HG02973 (cell line): ENCODE data around the gene DHX35.

Experiments
- ATAC-seq: cut with Tn5 transposase; IDR thresholded peaks from one replicate; pipeline ENCODE4 v1.9.1; 2021; ENCODE audit warnings: moderate library complexity; ENCODE audit not compliant: unreplicated experiment

Gene DHX35

DNA sequence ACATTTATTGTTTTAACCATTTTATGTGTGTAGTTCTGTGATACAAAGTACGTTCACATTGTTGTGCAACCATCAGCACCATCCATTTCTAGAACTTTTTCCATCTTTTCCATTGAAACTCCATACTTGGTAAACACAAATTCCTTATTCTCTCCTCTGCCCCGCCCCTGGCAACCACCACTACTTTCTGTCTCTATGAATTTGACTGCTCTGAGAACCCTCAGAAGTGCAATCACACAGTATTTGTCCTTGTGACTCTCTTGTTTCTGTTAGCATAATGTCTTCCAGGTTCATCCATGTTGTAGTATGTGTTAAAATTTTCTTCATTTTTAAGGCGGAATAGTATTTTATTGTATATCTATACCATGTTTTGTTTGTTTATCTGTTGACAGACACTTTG is 56.9 kb downstream of the DHX35 start:
- ATAC-seq, result no peak

DNA sequence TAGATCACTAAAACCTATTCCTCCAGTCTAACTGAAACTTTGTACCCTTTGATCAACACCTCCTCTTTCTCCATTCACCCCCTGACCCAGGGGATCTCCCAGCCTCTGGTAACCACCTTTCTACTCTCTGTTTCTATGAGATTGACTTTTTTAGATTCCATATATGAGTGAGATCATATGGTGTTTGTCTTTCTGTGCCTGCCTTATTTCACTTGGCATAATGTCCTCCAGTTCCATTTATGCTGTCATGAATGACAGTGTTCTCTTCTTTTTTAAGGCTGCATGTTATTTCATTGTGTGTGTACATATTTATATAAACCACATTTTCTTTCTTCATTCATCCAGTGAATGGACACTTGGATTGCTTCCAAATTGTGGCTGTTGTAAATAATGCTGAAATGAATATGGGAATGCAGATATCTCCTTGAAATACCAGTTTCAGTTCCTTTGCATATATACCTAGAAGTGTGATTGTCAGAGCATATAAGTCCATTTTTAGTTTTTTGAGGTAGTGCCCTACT is 57.7 kb downstream of the DHX35 start:
- ATAC-seq, result peak; percentile 79

DNA sequence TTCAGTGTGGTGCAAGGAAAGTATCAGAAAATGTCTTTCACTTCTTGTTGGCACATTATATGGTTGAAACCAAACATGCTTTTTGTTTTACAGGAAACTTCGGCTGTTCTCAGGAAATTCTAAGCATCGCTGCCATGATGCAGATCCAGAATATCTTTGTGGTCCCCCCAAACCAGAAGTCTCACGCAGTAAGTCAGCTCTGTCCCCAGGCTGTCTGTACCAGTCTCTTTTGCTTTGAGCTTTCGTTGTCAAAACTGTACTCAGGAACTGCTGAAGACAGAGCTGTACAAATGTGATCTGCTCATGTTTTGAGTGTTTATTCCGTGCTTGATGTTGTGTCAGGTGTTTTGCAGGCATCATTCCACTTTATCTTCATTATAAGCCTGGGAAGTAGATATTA is 59.6 kb downstream of the DHX35 start:
- no peak for ATAC-seq

DNA sequence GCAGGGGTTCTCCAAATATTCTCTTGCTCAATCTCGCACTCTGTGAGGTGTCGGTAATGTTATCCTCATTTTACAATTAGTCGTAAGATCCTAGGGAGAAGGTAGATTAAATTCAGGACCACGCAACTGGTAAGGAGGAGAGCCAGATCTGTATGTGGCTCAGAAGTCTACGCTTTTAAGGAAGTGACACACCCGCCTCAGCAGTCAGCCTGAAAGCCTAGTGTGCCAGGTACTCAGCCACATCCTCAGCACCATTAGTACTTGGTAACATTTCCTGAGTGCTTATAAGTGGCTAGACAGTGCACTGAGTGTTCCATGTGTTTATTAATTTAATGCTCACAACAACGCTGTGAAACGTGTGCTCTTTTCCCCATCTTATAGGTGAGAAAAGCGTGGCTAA is 63.7 kb downstream of the DHX35 start:
- ATAC-seq, result no peak

DNA sequence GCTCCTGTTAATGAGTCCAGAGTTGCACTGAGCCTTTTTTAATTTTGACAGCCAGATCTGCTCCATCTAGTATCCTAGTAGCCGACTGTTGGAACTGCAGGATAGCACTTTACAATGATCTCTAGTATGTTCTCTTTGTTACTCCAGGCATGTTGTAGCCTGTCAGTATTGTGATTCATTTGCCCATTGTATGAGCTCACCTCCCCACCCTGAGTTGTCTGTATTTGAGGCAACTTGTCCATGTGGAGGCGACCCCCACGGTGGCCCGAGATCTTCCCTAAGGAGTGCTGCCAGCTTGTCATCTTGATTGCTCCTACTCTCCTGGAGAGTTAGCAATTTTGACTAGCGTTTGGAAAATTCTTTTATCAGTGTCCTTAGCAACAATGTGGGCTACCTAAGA is 67.2 kb downstream of the DHX35 start:
- ATAC-seq, result no peak

DNA sequence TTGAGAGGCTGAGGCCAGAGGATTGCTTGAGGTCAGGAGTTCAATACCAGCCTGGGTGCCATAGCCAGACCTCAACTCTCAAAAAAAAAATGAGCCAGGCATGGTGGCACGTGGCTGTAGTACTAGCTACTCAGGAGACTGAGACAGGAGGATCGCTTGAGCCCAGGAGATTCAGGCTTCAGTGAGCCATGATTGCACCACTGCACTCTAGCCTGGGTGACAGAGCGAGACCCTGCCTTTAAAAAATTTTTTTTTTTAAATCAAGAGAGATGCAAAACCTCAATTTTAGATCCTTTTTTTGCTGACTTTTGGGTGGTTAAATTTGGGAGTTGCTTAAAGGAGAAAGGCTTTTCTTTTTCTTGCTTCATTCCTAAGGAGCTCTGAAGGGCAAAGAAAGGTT is 70.9 kb downstream of the DHX35 start:
- no peak for ATAC-seq

DNA sequence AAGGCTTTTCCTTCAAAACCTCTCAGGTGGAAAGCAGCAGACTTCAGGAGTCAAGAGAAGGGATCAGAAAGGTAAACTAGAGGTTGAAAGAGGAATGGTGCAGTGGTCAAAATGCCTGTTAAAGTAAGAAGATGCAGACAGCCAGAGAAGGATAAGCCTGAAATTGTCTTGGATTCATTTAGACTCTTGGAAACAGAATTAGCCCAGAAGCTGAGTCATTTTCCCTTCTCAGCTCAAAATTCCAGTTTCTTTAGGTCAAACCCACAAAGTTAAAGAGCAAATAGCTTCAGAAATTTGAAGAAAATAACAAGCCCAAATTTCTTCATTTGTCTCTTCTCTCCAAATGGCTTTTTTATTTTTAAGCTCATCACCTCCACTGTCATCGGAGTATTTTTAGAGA is 73.9 kb downstream of the DHX35 start:
- no peak for ATAC-seq

DNA sequence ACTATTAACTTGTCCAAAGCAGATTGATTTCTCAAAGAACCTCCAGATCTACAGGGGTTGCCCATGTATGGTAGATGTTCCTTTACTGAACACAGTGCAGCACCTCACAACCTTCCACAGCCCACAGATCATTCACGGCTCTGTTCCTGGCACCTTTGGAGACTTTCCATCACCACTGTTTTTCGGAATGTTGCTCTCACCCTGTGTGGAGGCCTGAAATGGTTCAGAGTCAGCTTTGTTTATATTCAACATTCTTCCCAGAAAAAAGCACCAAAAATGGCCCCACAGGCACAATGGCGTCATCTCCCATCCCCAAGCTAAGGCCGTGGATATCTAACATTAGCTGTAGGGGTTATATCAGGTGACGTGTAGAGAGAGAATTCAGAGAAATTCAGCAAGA is 74.7 kb downstream of the DHX35 start:
- no peak for ATAC-seq

DNA sequence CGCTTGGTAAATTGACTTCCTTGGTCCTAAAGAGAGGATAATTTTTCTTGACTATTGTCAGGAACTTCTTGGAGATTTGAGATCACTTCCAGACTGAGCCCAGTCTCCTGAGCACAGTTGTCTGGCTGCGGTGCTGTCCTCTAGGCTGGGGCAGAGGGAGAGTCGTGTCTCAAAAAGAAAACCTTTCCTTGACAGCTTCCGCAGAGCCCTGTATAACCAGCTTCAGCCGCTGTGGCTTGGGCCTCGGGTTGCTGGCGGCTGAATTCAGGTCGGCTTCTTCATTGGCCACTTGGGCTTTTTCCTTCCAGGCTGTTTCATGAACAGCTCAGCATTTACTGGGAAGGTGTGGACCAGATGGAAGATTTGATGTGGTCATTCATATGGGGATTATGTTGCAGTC is 75.9 kb downstream of the DHX35 start:
- ATAC-seq, result no peak

DNA sequence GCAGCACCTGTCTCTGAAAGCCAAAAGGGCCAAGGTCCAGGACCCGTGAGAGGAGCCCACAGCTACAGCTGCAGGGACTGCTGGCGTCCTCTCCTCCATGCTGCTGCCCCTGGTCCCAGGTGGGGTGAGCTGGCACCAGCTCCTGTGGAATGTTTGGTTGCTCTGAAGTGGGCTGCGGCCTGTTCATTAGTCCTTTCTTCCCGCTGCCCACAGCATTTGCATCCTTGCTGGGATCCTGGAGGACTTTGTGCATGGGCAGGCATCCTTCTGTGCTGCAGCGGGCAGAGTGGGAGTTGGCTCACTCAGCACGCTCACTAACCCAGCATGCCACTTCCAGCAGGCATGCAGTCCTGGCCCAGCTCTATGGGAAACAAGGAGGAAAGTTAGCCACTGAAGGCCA is 76.4 kb downstream of the DHX35 start:
- ATAC-seq, result no peak

DNA sequence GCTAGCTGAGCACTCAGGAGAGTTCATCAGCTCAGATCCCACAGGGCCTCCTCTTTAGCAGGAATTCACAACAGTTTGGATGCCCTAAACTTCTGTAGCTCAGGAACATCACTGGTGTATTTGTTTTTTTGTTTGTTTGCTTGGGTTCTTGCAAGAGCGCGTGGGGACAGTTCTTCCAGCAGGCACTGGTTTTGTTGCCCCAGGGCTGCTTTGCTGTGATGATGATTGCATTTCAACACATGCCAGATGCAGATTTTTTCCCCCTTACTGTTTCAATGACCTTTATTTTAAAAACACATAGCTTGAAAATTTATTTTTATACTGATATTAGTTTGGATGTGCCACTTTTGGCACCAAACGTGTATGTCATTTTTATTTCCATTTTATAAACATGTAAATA is 77.1 kb downstream of the DHX35 start:
- ATAC-seq, result no peak

DNA sequence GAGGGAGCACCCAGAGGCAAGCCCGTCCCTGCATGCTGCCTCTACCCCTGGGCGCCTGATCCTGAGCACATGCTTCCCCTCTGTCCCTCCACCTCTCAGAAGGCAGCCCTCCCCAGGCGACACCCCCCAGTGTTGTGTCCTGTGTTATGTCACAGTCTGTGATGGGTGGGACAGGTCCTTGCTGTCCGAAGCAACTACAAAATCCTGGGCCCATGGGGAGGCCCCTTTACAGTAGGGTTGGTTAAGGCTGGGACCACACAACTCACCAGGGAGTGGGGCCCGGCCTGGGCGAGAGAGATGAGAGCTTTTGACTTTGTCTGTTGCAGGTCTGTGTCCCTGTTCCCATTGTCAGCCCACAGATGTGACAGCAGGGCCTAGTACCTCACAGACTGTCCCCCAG is 78.0 kb downstream of the DHX35 start:
- no peak for ATAC-seq

DNA sequence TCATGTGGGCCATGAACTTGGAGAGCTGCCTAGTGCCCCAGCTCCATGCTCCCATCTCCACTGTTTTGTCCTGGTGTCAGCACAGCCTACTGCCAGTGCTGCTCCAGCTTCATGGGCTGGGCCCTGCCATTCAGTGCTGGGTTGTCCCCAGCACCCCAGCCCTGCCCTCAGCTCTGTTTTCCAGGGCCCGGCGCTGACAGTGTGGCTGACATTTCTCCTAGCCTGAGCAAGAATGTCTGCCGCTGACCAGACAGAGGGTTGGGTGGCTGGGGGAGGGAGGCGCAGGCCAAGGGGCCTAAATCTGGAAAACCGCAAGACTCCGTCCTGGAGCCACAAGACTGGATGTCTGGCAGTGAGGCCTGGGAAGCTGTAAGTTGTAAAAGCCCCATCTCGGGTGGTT is 78.9 kb downstream of the DHX35 start:
- no peak for ATAC-seq

DNA sequence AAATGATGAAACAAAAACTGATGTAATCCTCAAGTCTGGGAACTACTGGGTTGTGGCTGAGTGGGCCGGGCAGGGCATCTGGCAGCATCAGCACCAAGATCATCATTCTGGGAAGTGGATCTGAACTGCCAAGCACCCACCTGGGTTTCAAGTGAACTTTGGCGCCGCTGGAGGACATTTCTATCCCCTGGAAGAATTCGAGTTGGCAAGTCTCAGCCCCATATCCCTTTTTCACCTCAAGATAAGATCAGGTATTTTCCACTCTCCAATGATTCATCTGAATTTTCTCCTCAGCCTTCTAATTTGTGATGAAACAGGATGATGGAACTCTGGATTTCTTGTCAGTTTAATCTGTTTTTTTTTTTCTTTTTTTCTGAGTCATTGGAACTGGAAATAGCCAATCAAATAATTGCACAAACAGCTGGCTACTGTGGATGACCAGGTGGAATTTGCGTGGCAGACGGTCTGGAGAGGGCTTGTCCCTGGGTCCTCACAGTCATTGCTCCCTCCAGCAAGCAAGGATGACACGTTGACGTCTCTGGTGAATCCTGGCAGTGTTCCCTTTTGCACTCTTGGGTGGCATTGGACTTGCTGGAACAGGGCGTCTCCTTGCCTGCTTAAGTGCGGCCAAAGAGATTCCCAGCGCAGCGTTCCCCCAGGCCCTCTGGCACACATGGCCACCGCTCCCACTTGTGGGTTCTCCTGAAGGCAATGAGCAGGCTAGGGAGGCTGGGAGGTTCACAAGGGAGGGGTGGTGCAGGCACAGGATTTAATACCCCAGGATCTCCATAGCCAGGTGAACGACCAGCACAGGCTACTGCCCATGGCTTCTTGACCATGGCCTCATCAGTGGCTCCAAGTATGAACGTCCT is 80.4 kb downstream of the DHX35 start:
- no peak for ATAC-seq

DNA sequence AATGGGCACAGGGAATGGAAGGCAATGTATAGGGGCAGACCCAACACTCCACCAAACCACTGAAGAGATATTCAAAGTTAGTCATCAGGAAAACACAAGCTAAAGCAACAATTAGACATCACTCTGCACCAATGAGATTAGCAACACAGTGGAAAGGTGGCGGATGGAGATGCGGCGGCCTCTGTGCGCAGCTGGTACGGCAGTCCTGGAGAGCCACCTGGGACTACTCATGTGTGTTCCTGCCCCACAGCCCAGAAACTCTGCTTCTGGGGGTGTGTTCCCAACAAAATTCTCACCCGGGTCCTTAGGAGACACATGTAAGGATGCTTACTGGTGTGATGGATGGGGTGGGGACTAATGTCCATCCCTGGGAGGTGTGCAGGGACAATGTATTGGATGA is 82.4 kb downstream of the DHX35 start:
- ATAC-seq, result no peak

DNA sequence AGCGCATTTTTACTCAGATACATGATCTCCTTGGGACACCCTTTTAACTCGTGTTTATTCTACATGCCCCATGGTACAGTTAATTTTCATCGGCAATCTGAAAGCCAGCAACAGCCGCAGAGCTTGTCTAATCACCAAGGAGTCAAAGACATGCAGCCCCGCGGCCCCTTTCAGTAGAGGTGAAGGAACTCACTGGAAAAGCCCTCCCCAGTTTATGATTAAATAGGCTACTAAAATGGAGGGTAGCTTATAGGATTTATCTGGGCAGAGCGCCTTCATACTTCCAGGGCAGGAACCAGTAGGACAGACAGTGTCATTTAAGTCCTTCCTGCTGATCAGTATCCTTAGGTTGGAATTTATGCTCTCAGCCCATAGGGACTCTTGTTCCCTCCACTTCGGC is 83.5 kb downstream of the DHX35 start:
- no peak for ATAC-seq

DNA sequence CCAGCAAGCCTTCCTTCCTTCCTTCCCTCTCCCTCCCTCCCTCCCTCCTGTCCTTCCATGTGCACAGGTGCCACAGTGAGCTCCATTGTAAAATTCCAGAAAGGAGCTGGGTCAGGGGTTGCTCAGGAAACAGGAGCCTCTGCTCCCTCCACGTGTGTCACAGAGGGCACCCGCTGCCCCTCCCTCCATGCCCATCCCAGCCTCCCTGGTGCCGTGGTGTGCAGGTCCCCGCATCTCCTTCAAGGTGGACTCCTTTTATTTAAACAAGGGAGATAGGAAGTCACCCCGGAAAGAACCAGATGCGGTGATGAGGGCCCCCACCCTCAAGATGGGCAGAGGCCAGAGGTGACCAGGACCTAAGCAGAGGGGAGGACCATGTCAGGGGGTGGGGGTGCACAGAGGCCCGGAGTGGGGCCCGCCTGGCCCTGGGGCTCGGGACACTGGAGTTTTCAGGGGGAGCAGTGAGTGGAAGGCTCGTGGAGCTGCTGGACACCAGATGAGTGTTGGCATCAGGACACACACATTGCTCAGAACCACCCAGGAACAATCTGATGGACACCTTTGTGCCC is 85.4 kb downstream of the DHX35 start:
- no peak for ATAC-seq

DNA sequence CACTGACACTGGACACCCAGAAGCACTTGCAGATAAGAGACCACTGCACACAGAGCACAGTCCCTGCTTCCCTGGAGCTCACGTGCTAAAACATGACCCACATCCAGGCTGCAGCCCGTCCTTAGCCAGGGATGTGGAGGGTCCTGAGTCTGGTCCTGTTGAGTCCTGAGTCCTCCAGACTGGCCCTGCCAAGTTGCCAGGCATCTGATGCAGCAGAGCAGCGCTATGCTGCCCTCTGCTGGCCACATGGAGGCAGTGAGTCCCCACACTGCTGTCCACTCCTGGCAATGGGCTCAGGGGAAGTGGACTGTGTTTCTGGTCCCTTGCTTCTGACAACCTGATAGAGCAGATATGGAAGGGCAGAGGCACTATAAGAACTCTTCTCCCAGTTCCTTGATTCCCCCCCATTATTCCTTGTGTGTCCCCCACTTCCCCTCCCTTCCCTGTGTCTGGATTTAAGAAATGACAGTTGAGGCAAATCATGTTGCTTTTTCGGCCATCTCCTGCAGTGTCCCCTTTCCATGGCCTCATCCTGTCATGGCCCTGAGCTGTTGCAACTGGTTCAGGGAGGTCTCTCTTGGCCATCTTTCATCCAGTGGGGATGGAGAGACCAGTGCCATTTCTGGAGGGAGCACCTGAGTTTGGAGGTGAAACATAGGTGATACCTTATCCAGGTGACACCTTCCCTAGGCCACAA is 86.0 kb downstream of the DHX35 start:
- no peak for ATAC-seq

DNA sequence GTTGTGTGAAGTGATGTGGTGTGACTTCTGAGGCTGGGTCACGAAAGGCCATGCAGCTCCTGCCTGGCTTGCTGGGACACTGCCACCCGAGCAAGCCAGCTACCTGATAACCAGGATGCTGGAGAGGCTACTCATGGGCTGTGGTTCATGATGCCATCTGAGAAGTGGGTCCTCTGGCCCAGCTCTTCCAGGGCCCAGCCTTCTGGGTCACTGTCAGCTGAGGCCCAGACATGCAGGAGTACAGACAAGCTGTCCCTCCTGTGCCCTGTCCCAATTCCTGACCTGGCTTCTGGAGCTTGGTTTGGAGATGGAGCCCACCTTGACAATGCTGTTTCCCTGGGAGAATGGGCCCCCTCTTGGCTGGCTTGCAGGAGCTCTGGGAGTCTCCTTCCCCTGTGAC is 87.0 kb downstream of the DHX35 start:
- no peak for ATAC-seq

DNA sequence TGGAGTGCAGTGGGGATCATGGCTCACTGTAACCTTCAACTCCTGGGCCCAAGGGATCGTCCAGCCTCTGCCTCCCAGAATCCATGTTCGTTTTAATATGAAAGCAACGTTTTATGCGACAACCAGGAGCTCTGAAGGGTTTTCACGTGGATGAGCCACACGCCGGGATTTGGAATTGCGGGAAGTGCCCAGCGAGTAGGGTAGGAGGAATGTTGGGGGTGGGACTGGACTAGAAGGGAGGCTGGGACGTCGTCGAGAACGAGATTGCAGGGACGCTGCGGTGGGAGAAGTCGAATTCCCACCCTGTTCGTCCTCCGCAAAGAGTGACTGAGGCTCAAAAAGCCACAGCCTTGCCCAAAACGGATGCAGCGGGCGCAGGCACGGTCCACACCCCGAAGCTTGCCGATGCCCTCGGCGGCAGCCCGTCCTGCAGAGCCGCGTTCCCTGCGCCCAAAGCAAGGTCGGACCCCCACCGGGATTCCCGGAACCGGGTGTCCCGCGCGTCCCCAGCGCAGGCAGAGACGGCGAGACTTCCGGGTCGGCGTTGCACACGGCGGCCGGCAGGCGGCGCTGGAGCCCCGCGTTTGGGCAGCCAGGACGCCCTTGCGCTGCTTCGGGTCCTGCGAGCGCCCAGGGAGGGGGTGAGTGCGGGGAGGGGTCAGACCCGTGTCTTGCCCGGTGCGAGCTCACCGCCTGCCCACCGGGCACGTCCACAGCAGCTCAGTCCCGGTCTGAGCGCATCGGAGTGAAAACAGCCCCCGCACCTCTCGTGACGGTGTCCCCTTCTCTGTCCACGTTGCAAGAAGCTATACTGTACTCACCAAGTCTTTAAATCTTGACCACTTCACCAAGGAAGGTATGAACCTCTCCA is 87.8 kb downstream of the DHX35 start:
- peak; percentile 74 for ATAC-seq

DNA sequence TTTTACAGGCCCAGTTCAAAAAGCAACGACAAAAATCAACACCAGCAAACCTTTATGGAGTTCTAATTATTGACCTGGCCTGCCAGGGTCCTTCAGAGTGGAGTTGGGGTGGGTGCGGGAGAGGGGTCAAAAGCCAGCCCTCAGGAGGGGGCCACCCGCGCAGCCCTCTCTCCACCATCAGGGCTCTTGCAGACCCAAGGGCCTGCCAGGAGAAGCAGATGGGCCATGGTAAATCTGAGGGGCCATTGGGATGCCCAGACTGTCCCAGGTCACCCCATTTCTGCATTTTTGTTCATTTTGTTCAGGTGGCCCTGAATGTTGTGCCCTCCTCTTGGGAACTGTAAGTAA is 88.4 kb downstream of the DHX35 start:
- ATAC-seq, result no peak
